Stimulated activated CD4-positive, alpha-beta T cell treated with anti-CD3 and anti-CD28 coated beads, TNF-alpha, amount 100 ng/mL, for 4 hours (primary cell): ENCODE measurements around the gene ERICH6B.

Source experiments
- DNase-seq, 3 experiments: peaks; one replicate each; pipeline ENCODE4 v3.0.0-alpha.2; 2020; ENCODE audit warnings: low read depth in 3 of 3

ERICH6B gene

GRCh38 chr13:45601680-45602079, 13.9 kb downstream of the ERICH6B start:
- no peak for DNase-seq

GRCh38 chr13:45598597-45598996, 16.9 kb downstream of the ERICH6B start:
- no peak for DNase-seq

- no peak for DNase-seq
Measured at GRCh38 chr13:45596800-45597475, 18.6 kb downstream of the ERICH6B start.

- DNase-seq: no peak
Measured at GRCh38 chr13:45595965-45596364, 19.6 kb downstream of the ERICH6B start.

GRCh38 chr13:45594764-45595163, 20.8 kb downstream of the ERICH6B start:
- DNase-seq: no peak

- DNase-seq: no peak
Measured at GRCh38 chr13:45594227-45594626, 21.3 kb downstream of the ERICH6B start.

- no peak for DNase-seq
Measured at GRCh38 chr13:45592758-45593157, 22.8 kb downstream of the ERICH6B start.

- no peak for DNase-seq
Measured at GRCh38 chr13:45590066-45590465, 25.5 kb downstream of the ERICH6B start.

GRCh38 chr13:45587897-45588296, 27.6 kb downstream of the ERICH6B start:
- no peak for DNase-seq

DNA sequence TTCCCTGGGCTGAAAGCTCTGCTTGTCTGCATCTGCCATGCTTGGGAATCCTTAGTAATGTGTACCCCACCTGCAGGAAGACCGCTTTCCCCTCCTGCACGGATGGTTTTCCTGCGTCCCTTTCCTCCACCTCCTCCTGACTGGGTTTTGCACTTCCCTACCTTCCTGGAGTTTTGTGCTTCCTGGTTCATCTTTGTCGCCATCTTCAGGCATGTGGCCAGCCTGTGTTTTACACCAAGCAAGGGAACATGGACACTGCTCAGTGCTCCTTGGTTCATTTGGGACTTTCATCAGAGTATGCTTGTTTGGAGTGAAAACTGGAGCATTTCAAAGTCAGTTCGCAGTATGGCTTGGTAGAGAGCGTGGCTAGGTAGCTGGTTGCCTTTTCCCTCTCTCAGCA, 30.7 kb downstream of the ERICH6B start:
- DNase-seq: no peak

DNA sequence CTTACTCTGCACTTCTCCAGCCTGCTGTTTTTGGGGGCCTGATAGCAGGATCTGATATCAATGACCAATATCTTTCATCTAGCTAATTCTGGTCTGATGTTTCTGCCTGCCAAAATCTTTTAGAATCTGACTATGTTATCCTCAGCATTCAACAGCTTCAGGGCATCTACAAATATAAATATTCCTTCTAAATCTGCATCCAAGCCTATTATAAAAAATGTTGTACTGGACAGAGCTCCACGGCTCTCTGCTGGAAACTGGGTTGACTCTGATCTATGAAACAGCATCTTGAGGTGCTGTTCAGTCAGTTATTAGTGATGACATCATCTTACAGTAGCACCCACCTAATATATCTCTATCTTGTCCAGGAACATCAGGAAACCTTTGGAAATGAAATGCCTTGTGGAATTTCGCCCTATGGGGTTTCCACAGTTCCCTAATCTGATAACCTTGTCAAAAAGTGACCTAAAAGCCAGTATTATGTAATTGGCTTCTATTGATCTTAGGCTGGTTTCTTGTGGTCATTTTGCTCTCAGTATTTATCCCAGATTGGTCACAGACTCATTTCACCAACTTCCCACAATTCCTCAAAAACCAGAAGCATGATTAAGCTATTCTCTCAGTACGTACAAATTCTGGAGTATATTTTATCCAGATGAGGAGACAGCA, 33.0 kb downstream of the ERICH6B start:
- no peak for DNase-seq

DNA sequence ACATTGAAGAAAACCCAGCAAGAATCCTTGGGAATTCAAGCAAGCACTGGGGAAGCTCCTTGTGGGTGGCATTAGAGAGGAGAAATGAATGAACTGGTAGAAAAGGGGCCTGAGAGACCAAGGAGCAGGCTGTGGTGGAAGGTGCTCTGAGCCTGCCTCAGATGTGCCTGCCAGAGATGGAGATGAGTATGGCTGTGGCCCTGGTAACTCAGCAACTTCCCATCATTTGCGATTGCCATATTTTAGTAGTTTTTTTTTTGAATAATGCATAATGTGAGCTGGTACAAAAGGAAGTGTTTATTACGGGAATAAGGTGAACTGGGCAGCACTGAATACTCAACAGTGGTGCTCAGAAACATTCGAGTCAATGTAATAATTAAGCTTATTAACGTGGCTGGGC, 39.1 kb downstream of the ERICH6B start:
- no peak for DNase-seq

DNA sequence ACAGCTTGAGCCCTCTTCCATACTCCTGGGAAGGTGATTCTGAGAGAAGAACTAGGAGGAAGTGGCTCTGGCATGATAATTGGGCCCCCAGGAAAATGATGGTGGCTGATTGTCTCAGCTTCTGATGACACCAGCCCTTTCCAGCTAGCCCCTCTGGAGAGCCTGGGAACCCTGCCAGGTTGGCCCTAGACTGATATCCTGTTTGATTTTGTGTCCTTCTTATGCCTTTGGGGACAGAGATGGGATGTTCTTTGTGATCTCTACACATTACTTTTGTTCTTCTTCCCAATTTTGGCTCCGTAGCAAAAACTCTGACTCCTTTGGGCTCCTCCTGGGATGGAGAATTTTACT, 39.7 kb downstream of the ERICH6B start:
- no peak for DNase-seq

DNA sequence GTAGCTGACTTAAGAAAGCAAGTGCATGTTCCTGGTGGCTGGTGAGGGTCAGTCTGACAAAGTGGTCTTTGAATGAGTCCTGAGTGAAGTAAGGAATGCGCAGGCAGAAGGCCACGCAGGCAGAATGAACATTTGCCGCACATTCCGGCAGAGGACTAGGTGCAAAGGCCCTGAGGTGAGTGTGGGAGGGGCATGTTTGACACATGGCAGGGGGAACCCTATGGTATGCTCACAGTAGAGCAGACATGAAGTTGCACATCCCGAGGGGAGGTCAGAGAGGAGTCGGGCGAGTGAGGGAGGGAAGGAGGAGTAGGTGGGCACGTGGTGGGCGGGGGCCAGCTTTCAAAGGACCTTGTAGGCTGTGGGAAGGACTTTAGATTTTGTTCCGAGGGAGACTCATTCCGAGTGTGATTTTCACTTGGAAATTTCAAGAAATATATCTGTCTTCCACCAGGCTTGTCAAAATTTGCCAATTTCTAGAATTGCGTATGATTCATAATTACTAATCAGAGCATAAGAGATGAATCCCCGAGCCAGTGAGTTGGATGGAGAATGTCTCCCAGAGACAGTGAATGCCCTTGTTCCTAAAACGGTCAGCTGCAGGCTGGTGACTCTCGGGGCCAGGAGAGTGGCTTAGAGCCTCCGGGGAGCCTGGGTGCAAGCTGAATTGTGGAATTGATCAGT, 40.3 kb downstream of the ERICH6B start:
- DNase-seq: no peak

GRCh38 chr13:45565331-45565730, 50.2 kb downstream of the ERICH6B start:
- no peak for DNase-seq

DNA sequence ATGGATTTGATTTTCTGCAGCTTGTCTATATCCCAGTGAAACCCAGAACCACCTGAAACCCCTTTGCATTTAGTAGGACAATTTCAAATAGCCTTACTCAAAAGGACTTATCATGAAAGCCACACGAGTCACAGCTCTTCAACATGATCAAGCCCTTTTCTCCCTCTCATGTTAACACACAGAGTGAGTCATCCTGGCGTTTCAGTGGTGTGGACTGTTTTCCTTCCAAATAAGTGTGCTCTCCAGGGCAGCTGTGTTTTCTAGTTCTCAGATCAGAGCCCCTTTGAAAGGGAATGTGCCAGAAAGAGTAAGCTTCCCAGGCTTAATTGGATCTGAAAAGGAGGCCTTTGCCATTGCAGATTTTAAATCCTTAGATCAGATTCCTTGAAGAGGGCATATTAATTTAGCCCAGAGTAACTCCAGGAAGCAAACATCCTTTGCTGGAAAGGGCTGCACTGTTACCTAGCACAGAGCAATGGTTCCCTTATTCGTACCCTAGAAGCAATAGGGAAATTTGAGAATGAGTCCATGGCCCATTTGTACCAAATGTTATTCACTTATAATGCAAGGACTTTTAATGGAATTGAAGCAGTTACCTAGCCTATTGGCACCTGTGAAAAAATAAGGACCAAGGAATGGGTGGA, 51.3 kb downstream of the ERICH6B start:
- DNase-seq: no peak

DNA sequence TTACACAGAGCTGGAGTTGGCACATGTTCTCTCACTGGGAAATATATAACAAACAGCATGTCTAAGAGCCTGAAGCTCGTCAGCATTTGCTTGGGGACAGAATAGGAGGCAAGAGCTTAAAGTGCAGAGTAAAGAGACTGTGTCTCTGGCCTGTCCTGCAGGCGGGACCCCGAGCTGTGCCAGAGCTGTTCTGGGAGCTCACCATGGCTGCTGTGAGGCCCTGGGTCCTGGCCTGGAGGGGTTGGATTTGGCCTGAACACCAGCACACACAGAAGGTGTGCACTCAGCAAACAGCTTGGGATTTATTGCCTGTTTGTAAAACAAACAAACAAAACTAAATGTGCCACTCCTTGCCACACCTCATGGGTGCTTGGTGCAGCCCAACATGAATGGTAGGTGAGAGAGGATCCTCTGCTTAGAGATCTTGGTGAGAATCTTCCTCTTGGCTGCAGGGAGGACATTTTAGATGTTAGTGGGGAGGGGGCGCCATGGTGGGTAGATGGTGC, 60.9 kb downstream of the ERICH6B start:
- no peak for DNase-seq

DNA sequence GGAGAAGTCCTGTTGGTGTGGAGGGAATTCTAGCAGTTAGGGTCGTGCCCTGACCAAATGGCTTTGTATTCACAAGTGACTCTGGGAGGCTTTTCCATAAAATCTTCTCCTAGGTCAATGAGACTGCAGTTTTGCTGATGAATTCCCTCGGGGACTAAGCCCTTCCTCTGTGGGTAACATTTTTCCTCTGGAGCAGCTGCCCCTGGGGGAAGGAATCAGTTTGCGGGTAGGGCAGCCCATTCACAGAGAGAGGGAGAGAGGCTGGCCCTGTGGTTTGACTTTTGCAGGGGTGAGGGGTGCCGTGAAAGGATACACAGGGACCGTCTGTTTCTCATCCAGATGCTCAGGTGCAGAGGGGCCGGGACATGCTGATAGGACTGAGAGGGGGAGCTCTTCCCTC, 67.3 kb downstream of the ERICH6B start:
- no peak for DNase-seq

DNA sequence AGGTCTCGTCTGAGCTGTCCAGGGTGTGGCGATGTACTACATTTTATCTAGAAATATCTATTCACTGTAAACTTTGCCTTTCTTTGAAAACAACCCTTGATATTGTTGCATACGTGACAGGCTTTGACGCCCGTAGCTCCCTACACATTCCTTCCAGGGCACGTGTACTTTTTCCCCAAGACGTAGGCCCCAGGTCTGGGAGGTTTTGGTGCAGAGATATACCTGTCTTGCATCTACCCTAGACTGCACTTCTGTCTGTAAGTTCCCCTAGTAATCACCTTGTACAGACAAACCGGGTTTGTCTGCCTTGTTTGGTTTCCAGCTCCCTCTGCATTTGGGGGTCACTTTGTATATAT, 69.2 kb downstream of the ERICH6B start:
- DNase-seq: no peak

- no peak for DNase-seq
Measured at GRCh38 chr13:45545686-45546409, 69.7 kb downstream of the ERICH6B start.

GRCh38 chr13:45544520-45544919, 71.0 kb downstream of the ERICH6B start:
- DNase-seq: no peak

DNA sequence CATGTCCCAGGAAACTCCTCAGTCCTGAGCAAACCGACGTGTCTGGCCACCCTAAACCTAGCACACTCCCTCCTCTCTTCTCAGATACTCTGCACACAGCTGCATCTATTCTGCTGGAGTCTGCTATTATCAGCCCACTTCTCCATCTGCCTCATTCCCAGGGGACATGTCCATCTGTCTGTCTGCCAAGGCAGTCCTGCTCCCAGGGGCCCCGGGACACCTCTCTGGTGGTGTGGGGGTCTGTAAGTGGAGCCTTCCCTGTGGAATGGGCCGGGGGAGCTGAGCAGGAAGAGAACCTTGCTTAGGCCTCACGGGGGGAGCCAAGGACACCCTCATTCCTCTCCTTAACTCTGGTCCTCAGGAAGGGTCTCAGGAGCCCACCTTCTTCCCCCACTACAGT, 72.7 kb downstream of the ERICH6B start:
- no peak for DNase-seq
